GM12878 (cell line): ENCODE results near the gene MARVELD2. TPM values are rescaled to one million over a fixed set of nuclear protein-coding genes. Genes with fewer than 3 reads are reported as not detected.

ENCODE experiments used
- ATAC-seq: fragments of 200-7000 bp; cut with Tn5 transposase; 3 replicates; pipeline ENCODE4 v1.9.1; 2020; ENCODE audit warnings: mild to moderate bottlenecking, moderate library complexity
- BruUV-seq: library from RNA; stranded (reverse); fragments of 400-500 nt; replicated peaks from 2 replicates; lab custom pipeline; 2021; lab: Mats Ljungman, UMichigan
- CTCF ChIA-PET: fragments of 300-600 bp; sonication (Branson Sonifier 250); formaldehyde crosslinking; extraction: SDS; loops from one replicate; lab custom pipeline; 2021; ENCODE audit warnings: inconsistent platforms; lab: Yijun Ruan, JAX
- POLR2A ChIA-PET: fragments of 350-600 bp; formaldehyde crosslinking; extraction: SDS; loops from one replicate; lab custom pipeline; 2021; ENCODE audit warnings: inconsistent platforms; lab: Charles Lee
- RAD21 ChIA-PET: fragments of 300-600 bp; sonication (Branson Sonifier 250); formaldehyde crosslinking; loops from one replicate; lab custom pipeline; 2023; ENCODE audit warnings: antibody characterized with exemption; ENCODE audit not compliant: unreplicated experiment; lab: Charles Lee
- SMC1A ChIA-PET: fragments of 300-600 bp; sonication (Branson Sonifier 250); formaldehyde crosslinking; loops from one replicate; lab custom pipeline; 2023; ENCODE audit not compliant: unreplicated experiment, uncharacterized antibody; lab: Charles Lee
- DNase-seq: peaks from one replicate; pipeline ENCODE4 v3.0.0-alpha.2; 2011; ENCODE audit warnings: low read depth, low spot score
- FAIRE-seq: peaks from 3 replicates; lab custom pipeline; 2011; peaks lifted over from hg19 to GRCh38; lab: Jason Lieb, UNC
- H2AFZ ChIP-seq: 2 replicates; pipeline ENCODE4 v1.6.0; 2011; ENCODE audit warnings: low read depth, low read length, control low read depth; ENCODE audit not compliant: control insufficient read depth
- H3K27ac ChIP-seq: 2 replicates; pipeline ENCODE4 v1.5.1; 2011; ENCODE audit warnings: control low read depth; ENCODE audit not compliant: control insufficient read depth, insufficient read depth
- H3K27me3 ChIP-seq, 2 experiments: replicated peaks in 1 of 2; 2 replicates each; pipeline versions ENCODE4 v1.6.0 to v1.6.1; 2011; ENCODE audit warnings: low read length in 1 of 2; ENCODE audit not compliant: control insufficient read depth in 2 of 2, insufficient read depth in 2 of 2
- H3K36me3 ChIP-seq, 2 experiments: 2 replicates each; pipeline ENCODE4 v1.5.1; 2011; ENCODE audit warnings: low read length in 1 of 2; ENCODE audit not compliant: control insufficient read depth in 2 of 2, insufficient read depth in 2 of 2
- H3K4me1 ChIP-seq: 2 replicates; pipeline ENCODE4 v1.6.1; 2011; ENCODE audit warnings: mild to moderate bottlenecking, low read length, moderate library complexity, mixed read lengths; ENCODE audit not compliant: control insufficient read depth, insufficient read depth
- H3K4me2 ChIP-seq: 2 replicates; pipeline ENCODE4 v1.6.0; 2011; ENCODE audit warnings: control low read depth; ENCODE audit not compliant: control insufficient read depth, insufficient read depth
- H3K4me3 ChIP-seq: fragments of 200-600 bp; sonication (generic); 2 replicates; pipeline ENCODE4 v1.5.1; 2016
- H3K79me2 ChIP-seq: 2 replicates; pipeline ENCODE4 v1.6.0; 2011; ENCODE audit warnings: low read length; ENCODE audit not compliant: control insufficient read depth, insufficient read depth
- H3K9ac ChIP-seq: 2 replicates; pipeline ENCODE4 v1.8.0; 2011; ENCODE audit warnings: low read length, control low read depth, mixed read lengths; ENCODE audit not compliant: control insufficient read depth, insufficient read depth
- H3K9me3 ChIP-seq: replicated peaks from 3 replicates; pipeline ENCODE4 v1.5.1; 2011; ENCODE audit warnings: mild to moderate bottlenecking, low read length; ENCODE audit not compliant: control insufficient read depth, insufficient read depth
- H4K20me1 ChIP-seq: 2 replicates; pipeline ENCODE4 v1.6.0; 2011; ENCODE audit not compliant: control insufficient read depth, insufficient read depth
- MLLT1 ChIP-seq: fragments of 450-650 bp; IDR thresholded peaks from 2 replicates; pipeline ENCODE4 v1.6.1; 2016; ENCODE audit warnings: mild to moderate bottlenecking
- ZZZ3 ChIP-seq: IDR thresholded peaks from 2 replicates; pipeline ENCODE4 v1.6.1; 2011; ENCODE audit warnings: low read depth; ENCODE audit not compliant: control insufficient read depth, insufficient read length
- WGBS: methylation state at CpG from one replicate; pipeline ENCODE4 v1.1.6; 2016; ENCODE audit warnings: low lambda C conversion rate; ENCODE audit not compliant: insufficient replicate concordance, insufficient coverage; ENCODE audit errors: missing lambda C conversion rate; 5-methylcytosine and 5-hydroxymethylcytosine counted together
- in situ Hi-C: fragments of 300-500 bp; cut with MboI; formaldehyde crosslinking; loops from 9 replicates; pipeline ENCODE4 v1.14.3; 2018; ENCODE audit warnings: mixed read lengths
- intact Hi-C: fragments of 100-400 bp; cut with micrococcal nuclease; formaldehyde crosslinking; loops from one replicate; pipeline ENCODE4 v1.14.2; 2022; ENCODE audit not compliant: unreplicated experiment
- polyA plus RNA-seq, 11 experiments: library from polyadenylated mRNA; depleted of rRNA in 4 of 11; unstranded in 6 of 11; stranded (reverse) in 5 of 11; fragments of >200 nt; fragmentation: Nextera tagmentation in 4 of 11; fragmentation: Illumina TruSeq in 1 of 11; extraction: Ambion mirVana in 4 of 11; extraction: Trizol in 1 of 11; gene quantifications; 1 replicate in 1 of 11; 2 replicates in 10 of 11; pipeline versions ENCODE4 v1.2.1 to v1.2.3, GENCODE V29; 2011 to 2016; ENCODE audit warnings: inconsistent platforms in 2 of 11, missing spikeins in 2 of 11, low read depth in 1 of 11
- total RNA-seq, 4 experiments: library from RNA; depleted of rRNA in 3 of 4; stranded (reverse); fragments of >200 nt in 3 of 4; fragmentation: Illumina TruSeq in 1 of 4; extraction: Trizol in 1 of 4; gene quantifications; 2 replicates each; pipeline versions ENCODE4 v1.2.1 to v1.2.3, GENCODE V29; 2013 to 2021

The MARVELD2 gene
- total and polyA plus RNA-seq, 10 of the 15 experiments (the other 5 are each of a cell fraction or from before 2014, with no cell fraction given), result 0.37 to 6.2 (median 3.8) TPM

GRCh38 chr5:69372394-69372793 lies 42.5 kb upstream of the MARVELD2 start:
- SMC1A ChIA-PET, result interaction anchor here (0.7 to 2.1 kb wide), 14 partner anchors 12 to 279 kb away, joined by 3 to 9 read pairs (median 3); partner anchors contain the start of genes CCDC125 and SLC30A5
- Histone ChIP-seq H3K27ac (peak overlapping the region; percentile 99), H2AFZ (no peak overlapping the region), H3K4me3 (peak overlapping the region; percentile 70), H3K36me3 (no peaks in the 10 kb centered on the region), H3K9me3 (no peaks in the 10 kb centered on the region), H3K4me1 (peaks cover 12% of the 10 kb centered on the region), H3K9ac (peak overlapping the region; percentile 61), H3K4me2 (peak overlapping the region; percentile 87), H4K20me1 (no peaks in the 10 kb centered on the region), H3K27me3 (no peaks in the 10 kb centered on the region), H3K79me2 (peaks cover 77% of the 10 kb centered on the region)
- CTCF ChIA-PET, result interaction anchor here (0.9 to 2.1 kb wide), 4 partner anchors 38 to 330 kb away, joined by 3 to 11 read pairs (median 6); partner anchors contain the start of gene SLC30A5
- BruUV-seq, result no TSS peak
- intact Hi-C loops, result loop anchor here (10.0 kb wide), 2 partner anchors 62 to 122 kb away; partner anchors contain the start of gene OCLN
- FAIRE-seq (no peak), ATAC-seq (no peak), DNase-seq (no peak)
- POLR2A ChIA-PET, result interaction anchor here (0.8 to 1.5 kb wide), 7 partner anchors 15 to 279 kb away, joined by 3 to 7 read pairs (median 3); partner anchors contain the start of gene CCDC125
- 93% methylated on average over 5 of the region's 5 CpGs for WGBS
- TF ChIP-seq MLLT1 (peak; percentile 81), ZZZ3 (no peak)
- RAD21 ChIA-PET, result interaction anchor here (0.9 to 2.8 kb wide), 6 partner anchors 40 to 330 kb away, joined by 3 to 21 read pairs (median 3); partner anchors contain the start of genes CDK7 and SLC30A5
- in situ Hi-C loops, result no loop called here
